ENCODE results near the gene H2BW1. TPM values are rescaled to one million over a fixed set of nuclear protein-coding genes. Genes with fewer than 3 reads are reported as not detected.
"Not testable (repeated sequence)": the region's sequence is repeated elsewhere in the genome, so short reads cannot be mapped to it uniquely, and the experiment has no call there.

The H2BW1 gene
- total RNA-seq, 2 donors from 2014 or later, result not detected

- Histone ChIP-seq H3K27me3 (replicated peaks; ENCODE audit: insufficient read depth) (no peaks in the 10 kb centered on the region), H3K4me3 (no peak within 1 kb of the TSS), H3K9me3 (no peaks in the 10 kb centered on the region), H3K36me3 (no peaks in the 10 kb centered on the region), H3K27ac (no peak within 1 kb of the TSS), H3K4me1 (replicated peaks) (no peaks in the 10 kb centered on the region)
- intact Hi-C loops (cut with DNase I), result no loop called here
- WGBS, result 94% methylated on average over 39 of the region's 39 CpGs
- DNase-seq (ENCODE audit: low spot score), result no peak
- TF ChIP-seq POLR2AphosphoS5 (IDR thresholded peaks at IDR 0.05) (no peak), POLR2A (IDR thresholded peaks at IDR 0.05) (no peak)
- TF ChIP-seq, protein P1, sequence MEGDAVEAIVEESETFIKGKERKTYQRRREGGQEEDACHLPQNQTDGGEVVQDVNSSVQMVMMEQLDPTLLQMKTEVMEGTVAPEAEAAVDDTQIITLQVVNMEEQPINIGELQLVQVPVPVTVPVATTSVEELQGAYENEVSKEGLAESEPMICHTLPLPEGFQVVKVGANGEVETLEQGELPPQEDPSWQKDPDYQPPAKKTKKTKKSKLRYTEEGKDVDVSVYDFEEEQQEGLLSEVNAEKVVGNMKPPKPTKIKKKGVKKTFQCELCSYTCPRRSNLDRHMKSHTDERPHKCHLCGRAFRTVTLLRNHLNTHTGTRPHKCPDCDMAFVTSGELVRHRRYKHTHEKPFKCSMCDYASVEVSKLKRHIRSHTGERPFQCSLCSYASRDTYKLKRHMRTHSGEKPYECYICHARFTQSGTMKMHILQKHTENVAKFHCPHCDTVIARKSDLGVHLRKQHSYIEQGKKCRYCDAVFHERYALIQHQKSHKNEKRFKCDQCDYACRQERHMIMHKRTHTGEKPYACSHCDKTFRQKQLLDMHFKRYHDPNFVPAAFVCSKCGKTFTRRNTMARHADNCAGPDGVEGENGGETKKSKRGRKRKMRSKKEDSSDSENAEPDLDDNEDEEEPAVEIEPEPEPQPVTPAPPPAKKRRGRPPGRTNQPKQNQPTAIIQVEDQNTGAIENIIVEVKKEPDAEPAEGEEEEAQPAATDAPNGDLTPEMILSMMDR (IDR thresholded peaks at IDR 0.05), result no peak
Measured at GRCh38 chrX:104039689-104040505, 26.4 kb upstream of the H2BW1 start, which contains the start of gene H2BW2. H2BW2 (plus strand) TSS chrX:104039956; CDS start chrX:104039995, 39 bp downstream.

DNA sequence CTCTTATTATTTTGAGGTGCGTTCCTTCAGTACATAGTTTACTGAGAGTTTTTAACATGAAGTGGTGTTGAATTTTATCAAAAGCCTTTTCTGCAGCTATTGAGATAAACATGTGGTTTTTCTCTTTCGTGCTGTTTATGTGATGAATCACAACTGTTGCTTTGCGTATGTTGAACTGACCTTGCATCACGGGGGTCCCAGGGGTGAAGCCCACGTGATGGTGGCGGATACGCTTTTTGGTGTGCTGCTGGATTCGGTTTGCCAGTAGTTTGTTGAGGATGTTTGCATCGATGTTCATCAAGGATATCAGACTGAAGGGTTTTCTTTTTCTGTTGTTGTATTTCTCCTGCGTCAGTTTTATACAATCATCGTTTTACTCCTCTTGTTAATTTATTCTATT is 4.6 kb upstream of the H2BW1 start:
- WGBS, result 90% methylated on average over 11 of the region's 11 CpGs
- Histone ChIP-seq H3K4me3 (no peak overlapping the region), H3K36me3 (no peaks in the 10 kb centered on the region), H3K9me3 (no peaks in the 10 kb centered on the region), H3K27me3 (replicated peaks; ENCODE audit: insufficient read depth) (no peaks in the 10 kb centered on the region), H3K4me1 (replicated peaks) (no peaks in the 10 kb centered on the region), H3K27ac (no peak overlapping the region)
- intact Hi-C loops (cut with DNase I), result no loop called here
- no peak for DNase-seq (ENCODE audit: low spot score)
- TF ChIP-seq POLR2A (IDR thresholded peaks at IDR 0.05) (no peak), POLR2AphosphoS5 (IDR thresholded peaks at IDR 0.05) (no peak)
- TF ChIP-seq, protein P1 (IDR thresholded peaks at IDR 0.05), result no peak

DNA sequence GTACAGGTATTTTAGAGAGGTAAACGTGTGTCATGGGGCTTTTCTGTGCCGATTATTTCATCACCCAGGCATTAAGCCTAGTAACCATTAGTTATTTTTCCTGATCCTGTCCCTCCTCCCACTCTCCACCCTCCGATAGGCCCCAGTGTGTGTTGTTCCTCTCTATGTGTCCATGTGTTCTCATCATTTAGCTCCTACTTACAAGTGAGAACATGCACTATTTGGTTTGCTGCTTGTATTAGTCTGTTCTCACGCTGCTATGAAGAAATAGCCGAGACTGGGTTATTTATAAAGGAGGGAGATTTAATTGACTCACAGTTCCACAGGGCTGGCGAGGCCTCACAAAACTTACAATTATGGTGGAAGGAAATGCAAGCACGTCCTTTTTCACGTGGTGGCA is 2.1 kb upstream of the H2BW1 start:
- DNase-seq (ENCODE audit: low spot score); H3K4me1 ChIP-seq (replicated peaks); H3K9me3 ChIP-seq; H3K27me3 ChIP-seq (replicated peaks; ENCODE audit: insufficient read depth); H3K27ac ChIP-seq; H3K36me3 ChIP-seq; intact Hi-C loops (cut with DNase I); H3K4me3 ChIP-seq: not testable (repeated sequence)
- 36% methylated on average over 8 of the region's 8 CpGs for WGBS

DNA sequence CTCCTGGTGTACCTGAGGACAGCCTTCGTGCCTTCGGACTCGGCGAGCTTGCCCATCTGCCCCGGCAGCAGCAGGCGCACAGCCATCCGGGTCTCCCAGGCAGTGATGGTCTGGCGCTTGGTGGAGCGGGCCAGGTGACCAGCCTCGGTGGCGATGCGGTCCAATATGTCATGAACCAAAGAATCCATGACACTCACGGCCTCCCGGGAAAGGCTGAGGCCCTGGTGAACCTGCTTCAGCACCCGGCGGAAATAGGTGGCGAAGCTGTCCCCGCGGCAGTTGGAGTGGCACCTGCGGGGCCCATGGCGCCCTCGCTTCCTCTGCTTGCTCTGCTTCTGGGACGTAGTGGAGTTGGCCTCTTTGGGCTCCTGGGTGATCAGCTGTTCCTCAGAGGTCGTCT is 350 bp downstream of the H2BW1 start:
- intact Hi-C loops (cut with DNase I), result no loop called here
- Histone ChIP-seq H3K27me3 (replicated peaks; ENCODE audit: insufficient read depth) (no peaks in the 10 kb centered on the region), H3K4me1 (replicated peaks) (no peaks in the 10 kb centered on the region), H3K27ac (no peak overlapping the region), H3K4me3 (no peak overlapping the region), H3K36me3 (no peaks in the 10 kb centered on the region), H3K9me3 (no peaks in the 10 kb centered on the region)
- TF ChIP-seq POLR2AphosphoS5 (IDR thresholded peaks at IDR 0.05) (no peak), POLR2A (IDR thresholded peaks at IDR 0.05) (no peak)
- TF ChIP-seq, protein P1 (IDR thresholded peaks at IDR 0.05), result no peak
- no peak for DNase-seq (ENCODE audit: low spot score)
- WGBS, result 95% methylated on average over 17 of the region's 24 CpGs

DNA sequence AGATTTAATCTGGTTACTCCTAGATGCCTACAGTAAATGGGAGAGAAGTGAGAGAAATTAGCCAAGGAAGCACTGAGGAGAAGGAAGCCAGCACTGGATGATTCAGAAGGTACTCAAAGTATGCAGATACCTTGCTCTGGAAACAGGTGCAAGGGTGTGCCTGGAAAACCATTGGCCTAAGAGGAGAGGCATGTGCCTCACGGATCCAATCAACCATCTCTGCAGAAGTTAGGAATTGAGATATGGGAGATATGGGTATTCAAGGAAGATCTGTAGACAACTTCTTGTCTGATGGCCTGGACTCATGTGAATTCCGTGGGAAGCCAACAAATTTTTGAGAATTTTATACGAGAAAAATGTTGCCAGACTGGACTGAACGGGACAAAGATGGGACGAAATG is 4.7 kb downstream of the H2BW1 start:
- no peak for TF ChIP-seq POLR2A (IDR thresholded peaks at IDR 0.05)
- TF ChIP-seq, protein P1 (IDR thresholded peaks at IDR 0.05), result no peak
- TF ChIP-seq POLR2AphosphoS5 (IDR thresholded peaks at IDR 0.05), result no peak
- H3K36me3 ChIP-seq, result no peaks in the 10 kb centered on the region
- WGBS, result 65% methylated on average over 5 of the region's 5 CpGs
- no peaks in the 10 kb centered on the region for H3K27me3 ChIP-seq (replicated peaks; ENCODE audit: insufficient read depth)
- H3K4me3 ChIP-seq, result no peak overlapping the region
- H3K27ac ChIP-seq, result no peak overlapping the region
- no peaks in the 10 kb centered on the region for H3K9me3 ChIP-seq
- intact Hi-C loops (cut with DNase I), result no loop called here
- H3K4me1 ChIP-seq (replicated peaks), result no peaks in the 10 kb centered on the region
- no peak for DNase-seq (ENCODE audit: low spot score)
